Transverse colon (tissue), 4 donors: ENCODE data around the gene TPM1. TPM values are rescaled to one million over a fixed set of nuclear protein-coding genes. Genes with fewer than 3 reads are reported as not detected.

Experiments used
- DNase-seq: peaks from one replicate; pipeline ENCODE4 v3.0.0-alpha.2; 2019
- H3K27ac ChIP-seq, 4 donors: fragments of 200-600 bp; sonication (generic); 2 replicates each; pipeline ENCODE4 v1.5.1; 2016 to 2018; ENCODE audit warnings: inconsistent platforms in 4 of 4
- H3K27me3 ChIP-seq: fragments of 200-600 bp; sonication (generic); 2 replicates; pipeline ENCODE4 v1.5.1; 2017; ENCODE audit warnings: inconsistent platforms
- H3K36me3 ChIP-seq, 4 donors: fragments of 200-600 bp; sonication (generic); 2 replicates each; pipeline ENCODE4 v1.5.1; 2017 to 2019; ENCODE audit warnings: inconsistent platforms in 4 of 4
- H3K4me1 ChIP-seq, 4 donors: fragments of 200-600 bp; sonication (generic); 2 replicates each; pipeline ENCODE4 v1.5.1; 2017 to 2020; ENCODE audit warnings: inconsistent platforms in 4 of 4
- H3K4me3 ChIP-seq, 4 donors: fragments of 200-600 bp; sonication (generic); 1 replicate in 1 of 4; 2 replicates in 3 of 4; pipeline versions ENCODE4 v1.5.1 to v1.6.1; 2017 to 2019; ENCODE audit warnings: inconsistent platforms in 4 of 4
- H3K9me3 ChIP-seq, 2 donors: fragments of 200-600 bp; sonication (generic); 2 replicates each; pipeline ENCODE4 v1.5.1; 2017 to 2019; ENCODE audit warnings: inconsistent platforms in 2 of 2
- EP300 ChIP-seq: sonication (generic); formaldehyde crosslinking; IDR thresholded peaks from one replicate; pipeline ENCODE4 v1.6.1; 2017; ENCODE audit warnings: antibody characterized with exemption, low read depth
- POLR2A ChIP-seq: fragments of 450-650 bp; IDR thresholded peaks from one replicate; pipeline ENCODE4 v1.6.1; 2016; ENCODE audit warnings: antibody characterized with exemption, mild to moderate bottlenecking, moderate library complexity
- POLR2AphosphoS5 ChIP-seq, 3 donors: sonication (generic); formaldehyde crosslinking; IDR thresholded peaks; one replicate each; pipeline ENCODE4 v1.6.1; 2016; ENCODE audit warnings: antibody characterized with exemption in 3 of 3
- WGBS, 2 donors: methylation state at CpG; one replicate each; pipeline ENCODE4 v1.1.5; 2018; ENCODE audit warnings: low coverage in 1 of 2; 5-methylcytosine and 5-hydroxymethylcytosine counted together
- in situ Hi-C, 4 donors: fragments of 200-750 bp; cut with MboI; loops; one replicate each; pipeline versions ENCODE4 v1.15.0 to v1.15.1; 2017; ENCODE audit warnings: low sequenced_read_pairs in 3 of 4, low pct_ligation_motif_present in 1 of 4, low pct_unique_long_range_greater_than_20kb in 1 of 4
- intact Hi-C: fragments of 100-400 bp; cut with DNase I; formaldehyde crosslinking; loops from one replicate; pipeline ENCODE4 v1.15.1; 2023; ENCODE audit warnings: low total_unique reads
- total RNA-seq, 4 donors: library from RNA; depleted of rRNA; stranded (reverse); fragments of >200 nt; gene quantifications; one replicate each; pipeline ENCODE4 v1.1.0, GENCODE V29; 2016
- TF ChIP-seq, protein P1 (sequence below), 5 experiments: fragments of 200-600 bp in 3 of 5; fragments of 450-650 bp in 2 of 5; sonication (generic) in 3 of 5; IDR thresholded peaks; 1 replicate in 2 of 5; 2 replicates in 3 of 5; pipeline ENCODE4 v1.5.1; 2016 to 2017; ENCODE audit warnings: antibody characterized with exemption in 5 of 5, inconsistent platforms in 3 of 5, mild to moderate bottlenecking in 2 of 5, moderate library complexity in 1 of 5

The TPM1 gene
- total RNA-seq, 4 donors from 2014 or later, result 775 to 2,480 (median 1,140) TPM

DNA sequence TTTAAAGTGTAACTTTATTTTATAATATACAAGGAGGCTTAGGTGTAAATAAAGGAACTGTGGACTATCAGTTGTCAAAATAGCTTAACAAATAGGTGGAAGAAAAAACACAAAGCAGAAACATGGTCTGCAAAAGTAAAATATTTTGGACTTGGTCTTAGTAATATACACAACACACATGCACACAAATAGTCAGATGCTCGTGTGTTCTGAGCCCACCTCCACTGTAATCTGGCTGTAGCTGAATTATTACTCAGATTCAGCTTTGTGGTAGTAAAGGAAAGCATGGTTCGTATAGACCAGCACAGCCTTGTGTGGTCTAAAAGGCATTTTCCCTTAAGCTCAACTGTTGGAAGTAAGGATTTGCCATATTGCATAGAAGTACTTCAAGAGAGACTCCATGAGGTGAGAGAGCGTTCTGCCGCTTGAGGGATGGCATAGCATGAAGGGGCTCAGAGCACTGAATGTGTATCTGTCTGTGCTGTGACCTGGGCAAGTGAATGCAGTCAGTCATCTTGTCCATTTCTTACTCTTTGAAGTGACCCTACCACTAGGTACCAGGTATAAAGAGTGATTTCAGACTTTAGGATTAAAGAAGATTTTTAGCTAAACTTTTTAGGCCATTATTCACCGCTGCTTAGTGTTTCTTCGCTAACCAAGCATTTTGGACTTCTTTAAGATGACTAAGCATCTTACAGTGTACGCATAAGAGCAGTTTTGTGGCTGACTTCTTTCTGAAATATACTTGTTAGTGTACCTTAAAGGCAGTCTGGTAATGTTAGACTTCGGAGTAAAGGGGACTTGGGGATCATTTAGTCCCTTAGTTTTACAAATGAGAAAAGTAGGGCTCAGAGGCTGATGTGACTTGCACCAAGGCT lies 15.2 kb downstream of the TPM1 start:
- peak overlapping the region; percentile 96 to 98 (median 96) for H3K27ac ChIP-seq
- DNase-seq, result no peak
- no peak overlapping the region for H3K4me3 ChIP-seq
- TF ChIP-seq POLR2AphosphoS5 (IDR thresholded peaks at IDR 0.05) (no peak), POLR2A (no peak), EP300 (no peak)
- TF ChIP-seq, protein P1, sequence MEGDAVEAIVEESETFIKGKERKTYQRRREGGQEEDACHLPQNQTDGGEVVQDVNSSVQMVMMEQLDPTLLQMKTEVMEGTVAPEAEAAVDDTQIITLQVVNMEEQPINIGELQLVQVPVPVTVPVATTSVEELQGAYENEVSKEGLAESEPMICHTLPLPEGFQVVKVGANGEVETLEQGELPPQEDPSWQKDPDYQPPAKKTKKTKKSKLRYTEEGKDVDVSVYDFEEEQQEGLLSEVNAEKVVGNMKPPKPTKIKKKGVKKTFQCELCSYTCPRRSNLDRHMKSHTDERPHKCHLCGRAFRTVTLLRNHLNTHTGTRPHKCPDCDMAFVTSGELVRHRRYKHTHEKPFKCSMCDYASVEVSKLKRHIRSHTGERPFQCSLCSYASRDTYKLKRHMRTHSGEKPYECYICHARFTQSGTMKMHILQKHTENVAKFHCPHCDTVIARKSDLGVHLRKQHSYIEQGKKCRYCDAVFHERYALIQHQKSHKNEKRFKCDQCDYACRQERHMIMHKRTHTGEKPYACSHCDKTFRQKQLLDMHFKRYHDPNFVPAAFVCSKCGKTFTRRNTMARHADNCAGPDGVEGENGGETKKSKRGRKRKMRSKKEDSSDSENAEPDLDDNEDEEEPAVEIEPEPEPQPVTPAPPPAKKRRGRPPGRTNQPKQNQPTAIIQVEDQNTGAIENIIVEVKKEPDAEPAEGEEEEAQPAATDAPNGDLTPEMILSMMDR (IDR thresholded peaks at IDR 0.05), result no peak
- WGBS, 2 donors, result 84 to 90% methylated on average over 8 of the region's 8 CpGs
- H3K27me3 ChIP-seq, result no peaks in the 10 kb centered on the region
- in situ Hi-C loops, result no loop called here
- H3K4me1 ChIP-seq, result peaks cover 24 to 63% (median 40%) of the 10 kb centered on the region in 4 donors
- intact Hi-C loops, result no loop called here
- no peaks in the 10 kb centered on the region for H3K9me3 ChIP-seq
- H3K36me3 ChIP-seq, result peaks cover 0 to 56% (median 27%) of the 10 kb centered on the region in 4 donors

DNA sequence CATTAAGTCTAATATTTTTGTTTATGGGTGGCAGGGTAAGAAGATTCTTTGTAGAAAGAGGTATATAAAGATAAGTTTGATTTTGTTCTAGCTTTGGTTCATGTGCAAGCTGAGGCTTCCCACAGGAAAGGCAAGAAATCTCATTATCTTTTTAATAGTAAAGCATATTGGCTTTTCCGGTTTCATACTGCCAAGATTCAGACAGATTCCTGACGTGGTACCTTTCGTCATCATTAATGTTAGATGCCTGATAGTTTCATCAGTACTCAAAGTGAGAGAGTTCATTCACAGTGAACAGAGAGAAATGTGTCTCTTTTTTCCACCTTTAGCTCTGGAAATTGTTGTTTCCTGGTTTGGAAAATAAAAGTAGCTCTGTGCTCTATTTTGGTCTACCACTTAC lies 16.5 kb downstream of the TPM1 start:
- in situ Hi-C loops, result no loop called here
- DNase-seq, result no peak
- TF ChIP-seq, protein P1 (IDR thresholded peaks at IDR 0.05), result no peak
- TF ChIP-seq POLR2A (no peak), POLR2AphosphoS5 (IDR thresholded peaks at IDR 0.05) (no peak), EP300 (no peak)
- Histone ChIP-seq H3K4me1 (peaks cover 12 to 49% (median 27%) of the 10 kb centered on the region in 4 donors), H3K36me3 (peaks cover 0 to 70% (median 34%) of the 10 kb centered on the region in 4 donors), H3K4me3 (no peak overlapping the region), H3K27ac (peak overlapping the region; percentile 2 to 98 (median 73)), H3K9me3 (no peaks in the 10 kb centered on the region), H3K27me3 (no peaks in the 10 kb centered on the region)
- WGBS, 2 donors, result 47 to 54% methylated on average over 3 of the region's 3 CpGs
- intact Hi-C loops, result no loop called here

DNA sequence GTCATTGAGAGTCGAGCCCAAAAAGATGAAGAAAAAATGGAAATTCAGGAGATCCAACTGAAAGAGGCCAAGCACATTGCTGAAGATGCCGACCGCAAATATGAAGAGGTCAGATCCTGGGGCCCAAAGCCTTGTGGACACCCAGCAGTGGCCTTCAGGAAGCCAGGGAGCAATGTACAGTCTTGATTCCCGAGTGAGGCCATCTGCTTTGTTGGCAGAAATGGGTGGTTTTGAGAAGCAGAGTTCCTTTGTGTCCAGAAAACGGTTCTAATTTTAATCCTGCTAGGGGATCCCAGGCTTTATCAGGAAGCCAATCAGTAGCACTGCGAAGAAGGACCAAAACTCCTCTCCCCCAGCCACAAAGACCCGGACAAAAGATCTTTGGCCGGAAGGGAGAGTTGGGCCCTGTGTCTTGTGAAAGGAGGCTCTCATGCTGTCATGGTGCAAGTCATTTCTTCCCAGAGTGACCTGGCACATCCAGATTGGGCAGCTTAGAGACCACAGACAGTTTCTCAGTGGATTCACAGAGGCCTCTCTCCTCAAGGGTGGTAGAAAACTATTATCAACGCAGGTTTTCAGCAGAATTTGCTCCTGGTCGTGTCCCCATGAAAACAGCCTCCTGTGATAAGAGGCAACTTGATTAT lies 17.1 kb downstream of the TPM1 start:
- whole genome bisulfite sequencing, 2 donors, result 65 to 80% methylated on average over 6 to 10 of the region's 10 CpGs
- in situ Hi-C loops, result no loop called here

DNA sequence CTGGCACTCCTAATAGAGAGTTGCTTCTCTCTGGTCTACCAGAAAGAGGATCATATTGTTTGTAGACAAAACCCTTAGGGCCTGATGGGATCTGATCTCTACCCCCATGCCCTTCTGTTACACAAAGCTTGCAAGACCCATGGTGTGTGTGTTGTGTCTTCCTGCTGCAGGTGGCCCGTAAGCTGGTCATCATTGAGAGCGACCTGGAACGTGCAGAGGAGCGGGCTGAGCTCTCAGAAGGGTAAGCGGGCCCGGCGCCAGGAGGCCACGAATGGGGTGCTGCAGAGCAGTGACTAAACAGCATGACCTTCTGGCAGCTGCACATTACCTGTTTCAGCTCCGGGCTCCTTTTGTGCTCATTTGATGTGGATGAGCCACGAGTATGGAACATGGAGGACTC lies 18.2 kb downstream of the TPM1 start:
- in situ Hi-C loops (no loop called here), intact Hi-C loops (no loop called here)
- 90% methylated on average over 10 of the region's 10 CpGs; no CpG with 5 or more reads in 1 of the 2 donors for WGBS, 2 donors
- TF ChIP-seq POLR2AphosphoS5 (IDR thresholded peaks at IDR 0.05) (peak in 1 of 3 donors; percentile 4), EP300 (no peak), POLR2A (no peak)
- TF ChIP-seq, protein P1 (IDR thresholded peaks at IDR 0.05), result no peak
- Histone ChIP-seq H3K4me3 (no peak overlapping the region), H3K4me1 (peaks cover 6 to 42% (median 11%) of the 10 kb centered on the region in 4 donors), H3K27me3 (no peaks in the 10 kb centered on the region), H3K36me3 (peaks cover 0 to 84% (median 39%) of the 10 kb centered on the region in 4 donors), H3K27ac (peak overlapping the region; percentile 2 to 98 (median 73)), H3K9me3 (no peaks in the 10 kb centered on the region)
- no peak for DNase-seq

More for the DNA sequence above, 17.1 kb downstream of the TPM1 start:
- peaks cover 0 to 74% (median 36%) of the 10 kb centered on the region in 4 donors for H3K36me3 ChIP-seq
- H3K27ac ChIP-seq, result peak overlapping the region; percentile 2 to 98 (median 73)
- H3K9me3 ChIP-seq, result no peaks in the 10 kb centered on the region
- H3K4me3 ChIP-seq, result no peak overlapping the region
- no peak for DNase-seq
- no peaks in the 10 kb centered on the region for H3K27me3 ChIP-seq
- intact Hi-C loops, result no loop called here
- no peak for TF ChIP-seq POLR2AphosphoS5 (IDR thresholded peaks at IDR 0.05)
- TF ChIP-seq POLR2A, result no peak
- TF ChIP-seq EP300, result no peak
- TF ChIP-seq, protein P1 (IDR thresholded peaks at IDR 0.05), result no peak
- H3K4me1 ChIP-seq, result peaks cover 9 to 43% (median 20%) of the 10 kb centered on the region in 4 donors
